Osteoblast (primary cell): ENCODE data around the gene BICRA. TPM values are rescaled to one million over a fixed set of nuclear protein-coding genes. Genes with fewer than 3 reads are reported as not detected.
A peak's percentile ranks its signal among the peaks of the same experiment; 100 is the strongest.

Experiments used
- DNase-seq: peaks from one replicate; pipeline ENCODE4 v3.0.0; 2011; ENCODE audit warnings: low spot score, mixed read lengths; ENCODE audit not compliant: insufficient read length; ENCODE audit errors: missing footprints
- H2AFZ ChIP-seq: 2 replicates; pipeline ENCODE4 v1.6.0; 2011; ENCODE audit warnings: mild to moderate bottlenecking, low read length
- H3K27ac ChIP-seq: 2 replicates; pipeline ENCODE4 v1.5.1; 2011; ENCODE audit warnings: mild to moderate bottlenecking, low read depth, low read length, moderate library complexity
- H3K27me3 ChIP-seq: 2 replicates; pipeline ENCODE4 v1.6.0; 2012; ENCODE audit warnings: mild to moderate bottlenecking, control low read depth, inconsistent platforms, low read length, moderate library complexity; ENCODE audit not compliant: insufficient read depth
- H3K36me3 ChIP-seq: 2 replicates; pipeline ENCODE4 v1.5.1; 2011; ENCODE audit warnings: mild to moderate bottlenecking, low read length, control low read depth, moderate library complexity; ENCODE audit not compliant: insufficient read depth
- H3K4me1 ChIP-seq: 2 replicates; pipeline ENCODE4 v1.5.1; 2011; ENCODE audit warnings: mild to moderate bottlenecking, low read length, control low read depth, moderate library complexity; ENCODE audit not compliant: insufficient read depth
- H3K4me2 ChIP-seq: 2 replicates; pipeline ENCODE4 v1.6.0; 2011; ENCODE audit warnings: mild to moderate bottlenecking, low read length; ENCODE audit not compliant: insufficient read depth
- H3K4me3 ChIP-seq: fragments of 200-600 bp; sonication (generic); 3 replicates; pipeline ENCODE4 v1.5.1; 2012; ENCODE audit warnings: mild to moderate bottlenecking, low read length, inconsistent platforms; ENCODE audit not compliant: insufficient read depth
- H3K79me2 ChIP-seq: 2 replicates; pipeline ENCODE4 v1.6.0; 2012; ENCODE audit warnings: mild to moderate bottlenecking, low read length, control low read depth, inconsistent platforms; ENCODE audit not compliant: insufficient read depth
- H3K9me3 ChIP-seq: 2 replicates; pipeline ENCODE4 v1.5.1; 2011; ENCODE audit warnings: low read depth, low read length, control low read depth
- H4K20me1 ChIP-seq: 2 replicates; pipeline ENCODE4 v1.6.0; 2012; ENCODE audit warnings: mild to moderate bottlenecking, low read length, control low read depth; ENCODE audit not compliant: insufficient read depth
- total RNA-seq: library from RNA; depleted of rRNA; stranded (reverse); fragments of >200 nt; gene quantifications from 2 replicates; pipeline ENCODE4 v1.2.3, GENCODE V29; 2012
- TF ChIP-seq, protein P1 (sequence below): IDR thresholded peaks from 2 replicates; pipeline ENCODE4 v1.5.1; 2011; ENCODE audit warnings: mild to moderate bottlenecking, low read depth, low read length, moderate library complexity; ENCODE audit errors: extremely low read depth

The BICRA gene
- total RNA-seq, 1 donor: 4.7 TPM

- TF ChIP-seq, protein P1, sequence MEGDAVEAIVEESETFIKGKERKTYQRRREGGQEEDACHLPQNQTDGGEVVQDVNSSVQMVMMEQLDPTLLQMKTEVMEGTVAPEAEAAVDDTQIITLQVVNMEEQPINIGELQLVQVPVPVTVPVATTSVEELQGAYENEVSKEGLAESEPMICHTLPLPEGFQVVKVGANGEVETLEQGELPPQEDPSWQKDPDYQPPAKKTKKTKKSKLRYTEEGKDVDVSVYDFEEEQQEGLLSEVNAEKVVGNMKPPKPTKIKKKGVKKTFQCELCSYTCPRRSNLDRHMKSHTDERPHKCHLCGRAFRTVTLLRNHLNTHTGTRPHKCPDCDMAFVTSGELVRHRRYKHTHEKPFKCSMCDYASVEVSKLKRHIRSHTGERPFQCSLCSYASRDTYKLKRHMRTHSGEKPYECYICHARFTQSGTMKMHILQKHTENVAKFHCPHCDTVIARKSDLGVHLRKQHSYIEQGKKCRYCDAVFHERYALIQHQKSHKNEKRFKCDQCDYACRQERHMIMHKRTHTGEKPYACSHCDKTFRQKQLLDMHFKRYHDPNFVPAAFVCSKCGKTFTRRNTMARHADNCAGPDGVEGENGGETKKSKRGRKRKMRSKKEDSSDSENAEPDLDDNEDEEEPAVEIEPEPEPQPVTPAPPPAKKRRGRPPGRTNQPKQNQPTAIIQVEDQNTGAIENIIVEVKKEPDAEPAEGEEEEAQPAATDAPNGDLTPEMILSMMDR: no peak
- Histone ChIP-seq H3K36me3 (peaks cover 30% of the 10 kb centered on the region), H2AFZ (no peak overlapping the region), H4K20me1 (peaks cover 9% of the 10 kb centered on the region), H3K4me2 (no peak overlapping the region), H3K4me1 (no peaks in the 10 kb centered on the region), H3K79me2 (peaks cover 8% of the 10 kb centered on the region), H3K9me3 (no peaks in the 10 kb centered on the region), H3K27ac (no peak overlapping the region), H3K4me3 (no peak overlapping the region), H3K27me3 (no peaks in the 10 kb centered on the region)
- peak; percentile 66 for DNase-seq
Observed at GRCh38 chr19:47680858-47681332, 72.0 kb downstream of the BICRA start.

- H3K27ac ChIP-seq: no peak overlapping the region
- DNase-seq: peak; percentile 68
- peaks cover 9% of the 10 kb centered on the region for H4K20me1 ChIP-seq
- peaks cover 8% of the 10 kb centered on the region for H3K79me2 ChIP-seq
- TF ChIP-seq, protein P1: no peak
- H3K36me3 ChIP-seq: peaks cover 33% of the 10 kb centered on the region
- H3K9me3 ChIP-seq: no peaks in the 10 kb centered on the region
- H3K4me1 ChIP-seq: no peaks in the 10 kb centered on the region
- H3K4me2 ChIP-seq: no peak overlapping the region
- H3K4me3 ChIP-seq: no peak overlapping the region
- H2AFZ ChIP-seq: no peak overlapping the region
- no peaks in the 10 kb centered on the region for H3K27me3 ChIP-seq
Observed at GRCh38 chr19:47681388-47681787, 72.5 kb downstream of the BICRA start.

GRCh38 chr19:47681936-47682335, 73.0 kb downstream of the BICRA start:
- Histone ChIP-seq H3K36me3 (peaks cover 30% of the 10 kb centered on the region), H3K9me3 (no peaks in the 10 kb centered on the region), H3K4me2 (no peak overlapping the region), H3K79me2 (peaks cover 8% of the 10 kb centered on the region), H3K27ac (no peak overlapping the region), H3K27me3 (no peaks in the 10 kb centered on the region), H3K4me3 (no peak overlapping the region), H2AFZ (no peak overlapping the region), H3K4me1 (no peaks in the 10 kb centered on the region), H4K20me1 (peaks cover 9% of the 10 kb centered on the region)
- DNase-seq: peak; percentile 25
- TF ChIP-seq, protein P1: no peak

GRCh38 chr19:47682939-47683338, 74.0 kb downstream of the BICRA start:
- H3K36me3 ChIP-seq: peaks cover 26% of the 10 kb centered on the region

More at GRCh38 chr19:47682939-47683338, 74.0 kb downstream of the BICRA start:
- Histone ChIP-seq H3K27me3 (no peaks in the 10 kb centered on the region), H3K9me3 (no peaks in the 10 kb centered on the region), H3K27ac (no peak overlapping the region), H3K4me1 (no peaks in the 10 kb centered on the region), H4K20me1 (peaks cover 9% of the 10 kb centered on the region), H3K79me2 (peaks cover 8% of the 10 kb centered on the region), H2AFZ (no peak overlapping the region), H3K4me3 (no peak overlapping the region), H3K4me2 (no peak overlapping the region)
- DNase-seq: peak; percentile 70
- TF ChIP-seq, protein P1: no peak
